Immature natural killer cell (primary cell): Measurements from ENCODE around the gene EFTUD2. TPM values are rescaled to one million over a fixed set of nuclear protein-coding genes. Genes with fewer than 3 reads are reported as not detected.
A peak's percentile ranks its signal among the peaks of the same experiment; 100 is the strongest.

Experiments
- DNase-seq, 3 donors: peaks; one replicate each; pipeline ENCODE4 v3.0.0; 2022; ENCODE audit warnings: mixed read lengths in 1 of 3
- H3K27ac Mint-ChIP-seq, 6 donors: one replicate each; pipeline ENCODE4 v1.8.0; 2020; ENCODE audit warnings: mixed read lengths in 6 of 6, mild to moderate bottlenecking in 5 of 6, inconsistent platforms in 4 of 6, moderate library complexity in 3 of 6
- H3K27me3 Mint-ChIP-seq, 3 donors: one replicate each; pipeline ENCODE4 v1.8.0; 2020 to 2021; ENCODE audit warnings: low read depth in 3 of 3, mild to moderate bottlenecking in 3 of 3, mixed read lengths in 3 of 3, moderate library complexity in 3 of 3, inconsistent platforms in 1 of 3
- H3K36me3 Mint-ChIP-seq, 3 donors: one replicate each; pipeline ENCODE4 v1.8.0; 2020; ENCODE audit warnings: mixed read lengths in 3 of 3, inconsistent platforms in 2 of 3, mild to moderate bottlenecking in 2 of 3
- H3K4me1 Mint-ChIP-seq, 2 donors: one replicate each; pipeline ENCODE4 v1.8.0; 2020; ENCODE audit warnings: inconsistent platforms in 2 of 2, mild to moderate bottlenecking in 2 of 2, mixed read lengths in 2 of 2, moderate library complexity in 1 of 2
- H3K4me3 Mint-ChIP-seq, 5 donors: one replicate each; pipeline ENCODE4 v1.8.0; 2020; ENCODE audit warnings: mild to moderate bottlenecking in 5 of 5, mixed read lengths in 5 of 5, inconsistent platforms in 3 of 5, moderate library complexity in 3 of 5
- H3K9me3 Mint-ChIP-seq, 6 donors: one replicate each; pipeline ENCODE4 v1.8.0; 2020; ENCODE audit warnings: mild to moderate bottlenecking in 6 of 6, mixed read lengths in 6 of 6, inconsistent platforms in 4 of 6, moderate library complexity in 3 of 6
- polyA plus RNA-seq, 3 donors: library from polyadenylated mRNA; unstranded; fragments of 300-500 nt; fragmentation: Illumina TruSeq; gene quantifications; one replicate each; pipeline ENCODE4 v1.2.3, GENCODE V29; 2021

The EFTUD2 gene
- polyA plus RNA-seq, 3 donors from 2014 or later: 76.5 to 109 (median 101) TPM

- no peak overlapping the region for H3K4me3 Mint-ChIP-seq
- no peaks in the 10 kb centered on the region for H3K4me1 Mint-ChIP-seq
- peaks cover under 1 to 10% (median 4%) of the 10 kb centered on the region in 3 donors for H3K27me3 Mint-ChIP-seq
- DNase-seq: no peak
- no peaks in the 10 kb centered on the region for H3K36me3 Mint-ChIP-seq
- no peak overlapping the region for H3K27ac Mint-ChIP-seq
- H3K9me3 Mint-ChIP-seq: no peaks in the 10 kb centered on the region
These were observed 21.3 kb upstream of the EFTUD2 start for GRCh38 chr17:44920565-44920940.

GRCh38 chr17:44919885-44920564, 20.8 kb upstream of the EFTUD2 start:
- H3K9me3 Mint-ChIP-seq: no peaks in the 10 kb centered on the region
- H3K27ac Mint-ChIP-seq: no peak overlapping the region
- H3K4me3 Mint-ChIP-seq: no peak overlapping the region
- no peaks in the 10 kb centered on the region for H3K36me3 Mint-ChIP-seq
- no peaks in the 10 kb centered on the region for H3K4me1 Mint-ChIP-seq
- DNase-seq: peak; percentile 26 to 46 (median 39)
- H3K27me3 Mint-ChIP-seq: peaks cover 0 to 11% (median 4%) of the 10 kb centered on the region in 3 donors

- peaks cover 0 to 13% (median 2%) of the 10 kb centered on the region in 3 donors for H3K27me3 Mint-ChIP-seq
- H3K4me1 Mint-ChIP-seq: no peaks in the 10 kb centered on the region
- DNase-seq: no peak
These were observed 20.2 kb upstream of the EFTUD2 start for GRCh38 chr17:44919411-44919810.

GRCh38 chr17:44918006-44918405, 18.8 kb upstream of the EFTUD2 start:
- H3K36me3 Mint-ChIP-seq: no peaks in the 10 kb centered on the region
- peaks cover 2 to 13% (median 5%) of the 10 kb centered on the region in 3 donors for H3K27me3 Mint-ChIP-seq
- H3K9me3 Mint-ChIP-seq: no peaks in the 10 kb centered on the region
- no peak overlapping the region for H3K4me3 Mint-ChIP-seq
- DNase-seq: no peak
- H3K27ac Mint-ChIP-seq: no peak overlapping the region
- H3K4me1 Mint-ChIP-seq: no peaks in the 10 kb centered on the region

More at GRCh38 chr17:44919411-44919810, 20.2 kb upstream of the EFTUD2 start:
- Mint-ChIP-seq H3K4me3 (no peak overlapping the region), H3K27ac (no peak overlapping the region), H3K36me3 (no peaks in the 10 kb centered on the region), H3K9me3 (no peaks in the 10 kb centered on the region)

- Mint-ChIP-seq H3K4me3 (no peak overlapping the region), H3K4me1 (no peaks in the 10 kb centered on the region), H3K9me3 (no peaks in the 10 kb centered on the region), H3K36me3 (no peaks in the 10 kb centered on the region), H3K27me3 (peaks cover 3 to 12% (median 5%) of the 10 kb centered on the region in 3 donors), H3K27ac (no peak overlapping the region)
- no peak for DNase-seq
These were observed 18.2 kb upstream of the EFTUD2 start for GRCh38 chr17:44917456-44917855.

- DNase-seq: no peak
- H3K9me3 Mint-ChIP-seq: no peaks in the 10 kb centered on the region
- no peak overlapping the region for H3K4me3 Mint-ChIP-seq
- peaks cover 5 to 7% (median 5%) of the 10 kb centered on the region in 3 donors for H3K27me3 Mint-ChIP-seq
- no peaks in the 10 kb centered on the region for H3K4me1 Mint-ChIP-seq
- no peaks in the 10 kb centered on the region for H3K36me3 Mint-ChIP-seq
- no peak overlapping the region for H3K27ac Mint-ChIP-seq
These were observed 17.6 kb upstream of the EFTUD2 start for GRCh38 chr17:44916781-44917241.

- H3K4me3 Mint-ChIP-seq: no peak overlapping the region
- no peaks in the 10 kb centered on the region for H3K36me3 Mint-ChIP-seq
- H3K9me3 Mint-ChIP-seq: no peaks in the 10 kb centered on the region
- DNase-seq: no peak
- H3K27me3 Mint-ChIP-seq: peaks cover 5 to 6% (median 5%) of the 10 kb centered on the region in 3 donors
- no peaks in the 10 kb centered on the region for H3K4me1 Mint-ChIP-seq
- H3K27ac Mint-ChIP-seq: no peak overlapping the region
These were observed 16.9 kb upstream of the EFTUD2 start for GRCh38 chr17:44915862-44916780.

GRCh38 chr17:44915321-44915726, 16.1 kb upstream of the EFTUD2 start, which contains the start of gene GFAP:
Gene GFAP, minus strand, starts transcription at chr17:44915500. Its CDS starts 14 bp downstream, at chr17:44915486.
- no peak within 1 kb of the TSS for H3K4me3 Mint-ChIP-seq
- no peak for DNase-seq
- no peak within 1 kb of the TSS for H3K27ac Mint-ChIP-seq
- no peaks in the 10 kb centered on the region for H3K9me3 Mint-ChIP-seq
- peaks cover 0 to 3% of the 10 kb centered on the region in 2 donors for H3K4me1 Mint-ChIP-seq
- peaks cover 6 to 10% (median 6%) of the 10 kb centered on the region in 3 donors for H3K27me3 Mint-ChIP-seq
- H3K36me3 Mint-ChIP-seq: no peaks in the 10 kb centered on the region

GRCh38 chr17:44914698-44915271, 15.5 kb upstream of the EFTUD2 start:
- no peak overlapping the region for H3K27ac Mint-ChIP-seq

GRCh38 chr17:44914148-44914547, 14.9 kb upstream of the EFTUD2 start:
- Mint-ChIP-seq H3K36me3 (no peaks in the 10 kb centered on the region), H3K27ac (no peak overlapping the region), H3K4me1 (peaks cover 0 to 3% of the 10 kb centered on the region in 2 donors), H3K27me3 (peaks cover 6 to 10% (median 6%) of the 10 kb centered on the region in 3 donors), H3K9me3 (no peaks in the 10 kb centered on the region), H3K4me3 (no peak overlapping the region)
- DNase-seq: no peak

More at GRCh38 chr17:44914698-44915271, 15.5 kb upstream of the EFTUD2 start:
- no peak for DNase-seq
- H3K27me3 Mint-ChIP-seq: peaks cover 6 to 10% (median 6%) of the 10 kb centered on the region in 3 donors
- H3K4me1 Mint-ChIP-seq: peaks cover 0 to 3% of the 10 kb centered on the region in 2 donors
- no peaks in the 10 kb centered on the region for H3K36me3 Mint-ChIP-seq
- H3K4me3 Mint-ChIP-seq: no peak overlapping the region
- H3K9me3 Mint-ChIP-seq: no peaks in the 10 kb centered on the region

GRCh38 chr17:44913676-44914075, 14.4 kb upstream of the EFTUD2 start:
- H3K9me3 Mint-ChIP-seq: no peaks in the 10 kb centered on the region
- H3K27me3 Mint-ChIP-seq: peaks cover 6 to 10% (median 6%) of the 10 kb centered on the region in 3 donors
- peaks cover 0 to 3% of the 10 kb centered on the region in 2 donors for H3K4me1 Mint-ChIP-seq
- no peak for DNase-seq
- no peaks in the 10 kb centered on the region for H3K36me3 Mint-ChIP-seq
- no peak overlapping the region for H3K4me3 Mint-ChIP-seq
- H3K27ac Mint-ChIP-seq: no peak overlapping the region

GRCh38 chr17:44912763-44913544, 13.7 kb upstream of the EFTUD2 start:
- Mint-ChIP-seq H3K4me3 (peak overlapping the region in 2 of 5 donors; percentile 65 to 66), H3K9me3 (no peaks in the 10 kb centered on the region), H3K27ac (no peak overlapping the region), H3K4me1 (peaks cover 0 to 3% of the 10 kb centered on the region in 2 donors), H3K36me3 (no peaks in the 10 kb centered on the region), H3K27me3 (peaks cover 6 to 10% (median 6%) of the 10 kb centered on the region in 3 donors)
- DNase-seq: no peak
